Trophoblast cell (in vitro differentiated cells and primary cell): ENCODE measurements around the gene CHD1.

Source experiments
- DNase-seq, 2 donors: peaks; one replicate each; pipeline ENCODE4 v3.0.0-alpha.2; 2016
- H2AFZ ChIP-seq: 2 replicates; pipeline ENCODE4 v1.6.1; 2013; ENCODE audit warnings: low read length, moderate library complexity, mild to moderate bottlenecking; ENCODE audit not compliant: insufficient read depth, poor library complexity
- H2AK5ac ChIP-seq: 2 replicates; pipeline ENCODE4 v1.6.1; 2013; ENCODE audit warnings: mild to moderate bottlenecking, low read length
- H2BK120ac ChIP-seq: 2 replicates; pipeline ENCODE4 v1.6.1; 2013; ENCODE audit warnings: low read length, mild to moderate bottlenecking, moderate library complexity; ENCODE audit not compliant: insufficient read depth, poor library complexity
- H2BK12ac ChIP-seq: 2 replicates; pipeline ENCODE4 v1.6.1; 2013; ENCODE audit warnings: mild to moderate bottlenecking, low read length, moderate library complexity
- H2BK5ac ChIP-seq: 2 replicates; pipeline ENCODE4 v1.6.1; 2013; ENCODE audit warnings: low read length, low read depth, moderate library complexity, mild to moderate bottlenecking; ENCODE audit not compliant: poor library complexity
- H3K14ac ChIP-seq: 2 replicates; pipeline ENCODE4 v1.6.1; 2013; ENCODE audit warnings: mild to moderate bottlenecking, low read length
- H3K18ac ChIP-seq: 2 replicates; pipeline ENCODE4 v1.6.1; 2013; ENCODE audit warnings: mild to moderate bottlenecking, low read length
- H3K23ac ChIP-seq: 2 replicates; pipeline ENCODE4 v1.6.1; 2013; ENCODE audit warnings: low read length
- H3K27ac ChIP-seq: 2 replicates; pipeline ENCODE4 v1.5.1; 2013; ENCODE audit warnings: low read depth, mild to moderate bottlenecking, inconsistent platforms, low read length, moderate library complexity
- H3K27me3 ChIP-seq: 2 replicates; pipeline ENCODE4 v1.6.1; 2013; ENCODE audit warnings: inconsistent platforms, mild to moderate bottlenecking, low read length, moderate library complexity; ENCODE audit not compliant: insufficient read depth
- H3K36me3 ChIP-seq, 2 experiments: 1 replicate in 1 of 2; 2 replicates in 1 of 2; pipeline ENCODE4 v1.6.1; 2013; ENCODE audit warnings: low read length in 2 of 2, mild to moderate bottlenecking in 2 of 2, moderate library complexity in 1 of 2; ENCODE audit not compliant: insufficient read depth in 2 of 2, control insufficient read depth in 1 of 2
- H3K4ac ChIP-seq: 2 replicates; pipeline ENCODE4 v1.6.1; 2013; ENCODE audit warnings: low read depth, mild to moderate bottlenecking, low read length, moderate library complexity
- H3K4me1 ChIP-seq, 2 experiments: 1 replicate in 1 of 2; 2 replicates in 1 of 2; pipeline ENCODE4 v1.6.1; 2013; ENCODE audit warnings: low read length in 2 of 2, mild to moderate bottlenecking in 2 of 2, moderate library complexity in 1 of 2; ENCODE audit not compliant: insufficient read depth in 2 of 2, control insufficient read depth in 1 of 2
- H3K4me2 ChIP-seq: 2 replicates; pipeline ENCODE4 v1.6.1; 2013; ENCODE audit warnings: inconsistent platforms, mild to moderate bottlenecking, low read length, moderate library complexity
- H3K4me3 ChIP-seq: 2 replicates; pipeline ENCODE4 v1.5.1; 2013; ENCODE audit warnings: mild to moderate bottlenecking, low read depth, low read length, inconsistent platforms
- H3K79me1 ChIP-seq: one replicate; pipeline ENCODE4 v1.6.1; 2013; ENCODE audit warnings: low read length
- H3K79me2 ChIP-seq: 2 replicates; pipeline ENCODE4 v1.6.1; 2013; ENCODE audit warnings: low read length, mild to moderate bottlenecking; ENCODE audit not compliant: control insufficient read depth, insufficient read depth, poor library complexity
- H3K9ac ChIP-seq: 2 replicates; pipeline ENCODE4 v1.6.1; 2013; ENCODE audit warnings: mild to moderate bottlenecking, low read length
- H3K9me3 ChIP-seq: 2 replicates; pipeline ENCODE4 v1.6.1; 2013; ENCODE audit warnings: low read depth, mild to moderate bottlenecking, control low read depth, inconsistent platforms, low read length; ENCODE audit not compliant: insufficient read depth
- H4K12ac ChIP-seq: 2 replicates; pipeline ENCODE4 v1.6.1; 2013; ENCODE audit warnings: low read depth, mild to moderate bottlenecking, low read length, moderate library complexity
- H4K8ac ChIP-seq: 2 replicates; pipeline ENCODE4 v1.6.1; 2013; ENCODE audit warnings: low read depth, mild to moderate bottlenecking, low read length, moderate library complexity
- H4K91ac ChIP-seq: one replicate; pipeline ENCODE4 v1.6.1; 2013; ENCODE audit warnings: low read depth, mild to moderate bottlenecking, low read length, moderate library complexity
- WGBS: extraction: QIAGEN DNeasy Blood & Tissue Kit; methylation state at CpG from one replicate; pipeline ENCODE4 v1.1.7; 2013; ENCODE audit warnings: missing lambda C conversion rate; ENCODE audit not compliant: insufficient read length, insufficient coverage; ENCODE audit errors: extremely low coverage; 5-methylcytosine and 5-hydroxymethylcytosine counted together

The CHD1 gene

DNA sequence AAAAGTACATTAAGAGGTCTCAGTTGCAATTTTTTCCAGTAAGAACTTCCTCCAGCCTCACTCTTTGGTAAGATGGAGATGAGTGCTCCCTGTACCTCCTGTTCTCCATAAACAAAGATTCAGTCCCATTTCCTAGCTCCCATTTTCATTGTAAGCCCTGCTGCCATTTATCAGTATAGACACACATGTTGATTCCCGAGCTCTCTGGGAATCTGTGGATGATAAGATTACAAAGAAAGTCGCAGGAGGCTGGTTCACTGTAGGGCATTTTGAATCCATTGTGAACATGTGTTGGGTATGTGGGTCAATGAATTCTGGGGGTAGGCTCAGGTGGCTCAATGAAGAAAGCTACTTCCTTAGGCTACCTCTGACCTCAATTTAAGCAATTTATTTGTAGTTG is 118.6 kb downstream of the CHD1 start:
- no CpG with 5 or more reads among the region's 2 CpGs for WGBS
- Histone ChIP-seq H3K79me2 (no peaks in the 10 kb centered on the region), H3K4me3 (no peak overlapping the region), H3K18ac (no peak overlapping the region), H4K91ac (no peak overlapping the region), H2BK120ac (no peak overlapping the region), H2BK5ac (no peak overlapping the region), H2BK12ac (no peak overlapping the region), H3K9ac (no peak overlapping the region), H3K4me1 (no peaks in the 10 kb centered on the region), H3K36me3 (no peaks in the 10 kb centered on the region), H3K27me3 (no peaks in the 10 kb centered on the region), H3K23ac (no peak overlapping the region), H3K9me3 (peaks cover 4% of the 10 kb centered on the region), H2AFZ (no peak overlapping the region), H3K4ac (no peak overlapping the region), H3K27ac (no peak overlapping the region), H4K8ac (no peak overlapping the region), H4K12ac (no peak overlapping the region), H3K14ac (no peak overlapping the region), H2AK5ac (no peak overlapping the region), H3K79me1 (no peaks in the 10 kb centered on the region), H3K4me2 (no peak overlapping the region)
- no peak for DNase-seq

DNA sequence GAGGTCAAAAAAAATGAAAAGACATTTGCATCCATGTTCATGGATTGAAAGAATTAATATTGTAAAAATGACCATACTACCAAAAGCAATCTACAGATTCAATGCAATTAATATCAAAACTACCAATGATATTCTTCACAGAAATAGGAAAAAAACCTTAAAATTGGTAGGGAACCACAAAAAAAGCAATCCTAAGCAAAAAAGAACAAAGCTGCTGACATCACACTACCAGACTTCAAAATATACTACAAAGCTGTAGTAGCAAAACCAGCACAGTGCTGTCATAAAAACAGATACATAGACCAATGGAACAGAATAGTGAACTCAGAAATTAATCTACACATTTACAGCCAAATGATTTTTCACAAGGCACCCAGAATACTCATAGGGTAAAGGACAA is 121.0 kb downstream of the CHD1 start:
- no peaks in the 10 kb centered on the region for H3K79me2 ChIP-seq
- no peak for DNase-seq
- no peak overlapping the region for H2AK5ac ChIP-seq
- no peak overlapping the region for H3K18ac ChIP-seq
- no peak overlapping the region for H4K12ac ChIP-seq
- H3K9ac ChIP-seq: no peak overlapping the region
- no peaks in the 10 kb centered on the region for H3K4me1 ChIP-seq
- H4K8ac ChIP-seq: no peak overlapping the region
- H3K4me3 ChIP-seq: no peak overlapping the region
- no peak overlapping the region for H2BK120ac ChIP-seq
- no peak overlapping the region for H3K4me2 ChIP-seq
- H3K36me3 ChIP-seq: no peaks in the 10 kb centered on the region
- no peak overlapping the region for H2BK12ac ChIP-seq
- no peaks in the 10 kb centered on the region for H3K27me3 ChIP-seq
- no peaks in the 10 kb centered on the region for H3K79me1 ChIP-seq
- H3K27ac ChIP-seq: no peak overlapping the region
- H3K14ac ChIP-seq: no peak overlapping the region
- no peak overlapping the region for H3K4ac ChIP-seq
- H2BK5ac ChIP-seq: no peak overlapping the region
- peaks cover 4% of the 10 kb centered on the region for H3K9me3 ChIP-seq
- no peak overlapping the region for H3K23ac ChIP-seq
- H2AFZ ChIP-seq: no peak overlapping the region
- no peak overlapping the region for H4K91ac ChIP-seq

DNA sequence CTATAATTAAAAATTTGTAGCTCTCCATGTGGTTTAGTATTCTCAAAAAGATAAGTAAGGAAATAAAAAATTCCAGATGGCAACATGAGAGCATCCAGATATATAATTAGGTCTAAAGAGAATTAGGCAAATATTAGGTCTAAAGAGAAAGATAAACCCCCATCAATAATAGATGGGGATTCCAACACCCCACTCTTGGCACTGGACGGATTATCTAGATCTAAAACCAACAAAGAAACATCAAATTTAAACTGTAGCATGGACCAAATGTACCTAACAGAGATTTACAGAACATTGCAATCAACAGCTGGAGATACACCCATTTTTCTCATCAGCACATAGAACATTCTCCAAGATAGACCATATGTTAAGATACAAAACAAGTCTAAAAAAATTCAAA is 123.7 kb downstream of the CHD1 start:
- Histone ChIP-seq H2AFZ (no peak overlapping the region), H3K36me3 (no peaks in the 10 kb centered on the region), H3K27ac (no peak overlapping the region), H3K4me3 (no peak overlapping the region), H3K79me1 (no peaks in the 10 kb centered on the region), H3K4ac (no peak overlapping the region), H2BK12ac (no peak overlapping the region), H4K12ac (no peak overlapping the region), H3K23ac (no peak overlapping the region), H2BK120ac (no peak overlapping the region), H3K18ac (no peak overlapping the region), H3K9ac (no peak overlapping the region), H4K91ac (no peak overlapping the region), H3K4me1 (no peaks in the 10 kb centered on the region), H3K79me2 (no peaks in the 10 kb centered on the region), H3K9me3 (peaks cover 6% of the 10 kb centered on the region), H2AK5ac (no peak overlapping the region), H2BK5ac (no peak overlapping the region), H3K14ac (no peak overlapping the region), H3K4me2 (no peak overlapping the region), H4K8ac (no peak overlapping the region), H3K27me3 (no peaks in the 10 kb centered on the region)
- DNase-seq: no peak
- no CpG with 5 or more reads among the region's 1 CpG for WGBS

DNA sequence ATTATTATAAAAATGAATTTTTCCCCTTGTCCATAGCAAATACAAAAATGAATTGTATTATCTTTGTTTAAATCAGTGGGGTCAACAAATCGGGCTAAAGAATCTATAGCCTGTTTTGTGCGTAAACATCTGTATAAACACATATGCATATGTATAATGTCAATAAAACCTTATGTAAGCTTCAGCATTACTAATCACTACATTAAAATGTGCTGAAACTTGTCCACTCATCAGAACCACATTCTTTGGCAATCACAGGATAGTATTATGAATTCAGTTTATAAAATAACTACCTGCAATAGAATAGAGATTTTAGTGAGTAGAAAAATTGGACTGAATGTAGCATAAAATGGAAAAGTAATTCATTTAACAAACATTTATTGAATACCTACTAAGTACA is 124.7 kb downstream of the CHD1 start:
- H3K4me2 ChIP-seq: no peak overlapping the region
- H3K79me1 ChIP-seq: no peaks in the 10 kb centered on the region
- no peak overlapping the region for H2BK5ac ChIP-seq
- H3K4ac ChIP-seq: no peak overlapping the region
- H3K36me3 ChIP-seq: no peaks in the 10 kb centered on the region
- H3K14ac ChIP-seq: no peak overlapping the region
- no peaks in the 10 kb centered on the region for H3K4me1 ChIP-seq
- no CpG with 5 or more reads among the region's 2 CpGs for WGBS
- H3K27ac ChIP-seq: no peak overlapping the region
- H3K9ac ChIP-seq: no peak overlapping the region
- no peak overlapping the region for H3K4me3 ChIP-seq
- no peak overlapping the region for H2AK5ac ChIP-seq
- no peak overlapping the region for H4K12ac ChIP-seq
- H3K9me3 ChIP-seq: peaks cover 6% of the 10 kb centered on the region
- no peak overlapping the region for H4K91ac ChIP-seq
- no peaks in the 10 kb centered on the region for H3K79me2 ChIP-seq
- no peak overlapping the region for H2AFZ ChIP-seq
- DNase-seq: no peak
- no peaks in the 10 kb centered on the region for H3K27me3 ChIP-seq
- no peak overlapping the region for H3K18ac ChIP-seq
- no peak overlapping the region for H2BK120ac ChIP-seq
- no peak overlapping the region for H3K23ac ChIP-seq
- H2BK12ac ChIP-seq: no peak overlapping the region
- no peak overlapping the region for H4K8ac ChIP-seq
